ENCODE measurements around the gene EXO1.

Gene EXO1

GRCh38 chr1:241870336-241870735 is 22.3 kb downstream of the EXO1 start:
- no peak overlapping the region for H3K4me3 ChIP-seq (ENCODE audit: low read length)
- DNase-seq (ENCODE audit: low read depth, low spot score): no peak

DNA sequence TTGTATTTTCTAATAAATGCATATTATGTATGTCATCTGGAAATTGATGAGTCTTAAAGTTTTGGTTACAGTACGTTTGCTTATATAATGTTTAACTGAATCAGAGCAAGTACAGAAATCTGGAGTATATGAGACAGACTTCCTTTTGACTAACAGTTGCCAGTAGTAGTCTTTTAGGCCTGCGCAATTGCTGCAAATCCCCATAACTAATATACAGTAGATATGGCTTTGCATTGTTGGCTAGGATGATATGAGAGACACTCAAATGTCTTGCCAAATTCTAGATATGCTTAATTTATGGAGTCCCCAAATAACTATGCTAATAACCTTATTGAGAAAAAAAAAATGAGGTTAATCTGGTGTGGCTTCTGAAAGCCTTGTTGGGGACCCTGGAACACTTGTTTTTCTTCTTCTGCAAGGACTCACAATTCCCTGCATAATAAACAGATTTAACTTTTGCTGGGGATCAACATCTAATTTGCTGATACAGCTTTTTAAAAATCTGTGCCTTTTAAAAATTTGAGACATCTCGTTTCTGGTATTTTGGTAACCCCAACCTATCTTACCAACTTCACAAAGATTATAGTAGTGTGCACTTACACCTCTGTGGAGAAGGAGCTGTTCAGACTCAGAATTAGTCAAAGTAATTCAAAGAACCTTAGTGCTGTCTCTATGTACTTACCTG is 22.9 kb downstream of the EXO1 start:
- no peak overlapping the region for H3K4me3 ChIP-seq (ENCODE audit: low read length)
- DNase-seq (ENCODE audit: low read depth, low spot score): no peak

GRCh38 chr1:241881440-241881839 is 33.4 kb downstream of the EXO1 start:
- H3K4me3 ChIP-seq (ENCODE audit: low read length): no peak overlapping the region
- DNase-seq (ENCODE audit: low read depth, low spot score): no peak

DNA sequence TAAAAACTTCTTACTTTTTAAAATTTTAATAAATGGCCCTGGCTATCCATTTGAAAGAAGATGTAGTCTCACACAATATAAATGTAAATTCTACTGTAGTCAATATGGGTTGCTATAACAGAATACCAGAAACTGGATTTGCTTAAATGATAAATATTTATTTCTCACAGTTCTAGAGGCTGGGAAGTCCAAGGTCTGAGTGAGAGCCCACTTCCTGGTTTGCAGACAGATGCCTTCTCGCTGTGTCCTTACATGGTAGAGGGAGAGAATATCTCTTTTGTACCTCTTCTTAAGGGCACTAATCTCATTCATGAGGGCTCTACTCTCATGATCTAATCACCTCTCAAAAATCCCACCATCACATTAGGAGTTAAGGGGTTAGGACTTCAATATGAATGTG is 35.2 kb downstream of the EXO1 start:
- H3K4me3 ChIP-seq (ENCODE audit: low read length): no peak overlapping the region

GRCh38 chr1:241888232-241888631 is 40.2 kb downstream of the EXO1 start:
- DNase-seq (ENCODE audit: low read depth, low spot score): no peak
- no peak overlapping the region for H3K4me3 ChIP-seq (ENCODE audit: low read length)

More for the DNA sequence above, 35.2 kb downstream of the EXO1 start:
- no peak for DNase-seq (ENCODE audit: low read depth, low spot score)

- no peak overlapping the region for H3K4me3 ChIP-seq (ENCODE audit: low read length)
- DNase-seq (ENCODE audit: low read depth, low spot score): no peak
Observed at GRCh38 chr1:241891296-241891695, 43.3 kb downstream of the EXO1 start.

DNA sequence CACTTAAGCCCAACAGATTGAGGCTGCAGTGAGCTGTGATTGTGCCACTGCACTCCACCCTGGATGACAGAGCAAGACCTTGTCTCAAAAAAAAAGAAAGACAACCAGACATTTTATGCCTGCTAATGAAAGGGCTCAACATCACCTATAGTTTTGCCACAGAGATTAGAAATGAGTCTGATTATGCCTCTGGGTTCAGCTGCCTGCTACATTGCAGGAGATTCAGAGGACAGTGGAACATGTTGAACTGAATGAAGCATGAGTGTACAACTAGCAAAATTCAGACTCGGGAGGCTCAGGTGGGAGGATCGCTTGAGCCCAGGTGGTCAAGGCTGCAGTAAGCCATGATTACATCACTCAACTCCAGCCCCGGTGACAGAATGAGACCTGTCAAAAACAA is 46.0 kb downstream of the EXO1 start:
- no peak overlapping the region for H3K4me3 ChIP-seq (ENCODE audit: low read length)
- no peak for DNase-seq (ENCODE audit: low read depth, low spot score)

GRCh38 chr1:241895013-241895412 is 47.0 kb downstream of the EXO1 start:
- H3K4me3 ChIP-seq (ENCODE audit: low read length): no peak overlapping the region
- DNase-seq (ENCODE audit: low read depth, low spot score): no peak

DNA sequence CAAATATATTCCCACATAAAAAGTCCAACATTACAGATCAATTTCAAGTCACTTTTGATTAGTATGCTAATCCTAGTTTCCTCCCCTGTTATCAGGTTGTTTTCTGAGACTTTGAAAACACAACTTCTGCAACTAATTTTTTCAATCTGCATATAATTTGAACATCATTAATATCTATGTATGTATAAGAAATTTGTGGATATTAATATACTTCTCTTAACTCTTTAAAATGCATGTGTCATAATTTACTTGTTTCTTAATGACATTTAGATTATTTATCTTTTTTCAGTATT is 48.6 kb downstream of the EXO1 start:
- no peak overlapping the region for H3K4me3 ChIP-seq (ENCODE audit: low read length)

DNA sequence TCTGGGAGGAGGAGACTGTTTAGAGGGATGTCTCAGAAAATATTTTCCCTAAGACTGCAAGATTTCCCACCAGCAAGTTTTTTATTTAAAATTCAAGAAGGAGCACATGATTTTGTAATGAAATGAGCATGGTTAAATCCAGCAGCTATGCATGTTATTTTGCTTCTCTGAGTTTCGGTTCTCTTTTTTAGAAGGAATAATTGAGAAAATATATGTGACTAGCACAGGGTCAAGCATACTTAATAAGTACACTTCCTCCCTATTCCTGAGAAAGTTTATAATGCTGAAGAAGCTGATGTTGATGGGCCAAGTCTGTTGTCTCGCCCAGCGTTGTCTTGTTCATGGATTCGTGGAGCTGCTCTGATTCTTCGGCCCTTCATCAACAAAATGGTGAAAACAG is 51.2 kb downstream of the EXO1 start:
- no peak for DNase-seq (ENCODE audit: low read depth, low spot score)
- H3K4me3 ChIP-seq (ENCODE audit: low read length): no peak overlapping the region

More for the DNA sequence above, 48.6 kb downstream of the EXO1 start:
- no peak for DNase-seq (ENCODE audit: low read depth, low spot score)

GRCh38 chr1:241900381-241900780 is 52.4 kb downstream of the EXO1 start:
- DNase-seq (ENCODE audit: low read depth, low spot score): no peak
- H3K4me3 ChIP-seq (ENCODE audit: low read length): no peak overlapping the region

DNA sequence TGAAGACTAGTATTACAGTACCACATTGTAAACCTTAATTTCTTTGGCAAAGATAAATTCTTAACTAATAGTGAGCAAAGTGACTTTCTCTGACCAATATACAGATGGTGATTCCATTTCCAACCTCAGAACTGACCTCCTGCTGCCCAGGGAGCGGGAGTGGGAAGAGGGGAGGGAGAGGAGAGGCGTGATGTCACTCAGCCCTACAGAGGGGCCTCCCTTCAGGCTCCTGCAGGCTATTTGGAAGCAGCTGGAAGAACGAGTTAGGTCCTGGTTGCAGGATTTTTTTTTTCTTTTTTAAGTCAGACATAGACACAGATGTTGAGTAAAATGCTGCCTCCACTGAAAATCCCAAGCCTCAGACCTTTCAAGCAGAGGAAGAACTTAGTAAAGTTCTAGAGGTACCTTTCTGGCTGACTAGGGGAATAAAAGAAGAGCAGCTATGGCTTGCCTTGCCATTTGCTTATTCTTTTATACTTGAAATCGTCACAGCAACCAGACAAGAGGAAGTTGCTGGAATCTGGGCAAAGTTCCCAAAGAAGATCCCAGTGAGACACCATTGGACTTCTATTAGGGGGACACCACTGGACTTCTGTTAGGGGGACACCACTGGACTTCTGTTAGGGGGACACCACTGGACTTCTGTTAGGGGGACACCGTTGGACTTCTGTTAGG is 54.5 kb downstream of the EXO1 start:
- no peak for DNase-seq (ENCODE audit: low read depth, low spot score)
- H3K4me3 ChIP-seq (ENCODE audit: low read length): no peak overlapping the region

DNA sequence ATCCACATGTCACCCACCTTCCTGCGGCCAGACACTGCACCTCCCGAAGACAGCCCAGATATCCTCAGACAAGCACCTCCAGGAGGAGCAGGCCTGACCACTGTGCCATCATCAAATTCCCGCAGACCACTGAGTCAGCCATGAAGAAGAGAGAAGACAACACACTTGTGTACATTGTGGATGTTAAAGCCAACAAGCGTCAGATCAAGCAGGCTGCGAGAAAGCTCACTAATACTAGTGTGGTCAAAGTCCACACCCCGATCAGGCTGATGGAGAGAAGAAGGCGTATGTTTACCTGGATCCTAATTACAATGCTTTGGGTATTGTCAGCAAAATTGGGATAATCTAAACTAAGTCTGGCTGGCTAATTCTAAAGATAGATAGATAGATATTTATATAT is 68.2 kb downstream of the EXO1 start:
- no peak overlapping the region for H3K4me3 ChIP-seq (ENCODE audit: low read length)
- no peak for DNase-seq (ENCODE audit: low read depth, low spot score)

- no peak for DNase-seq (ENCODE audit: low read depth, low spot score)
- H3K4me3 ChIP-seq (ENCODE audit: low read length): no peak overlapping the region
Observed at GRCh38 chr1:241917487-241917886, 69.5 kb downstream of the EXO1 start.

- DNase-seq (ENCODE audit: low read depth, low spot score): no peak
- H3K4me3 ChIP-seq (ENCODE audit: low read length): no peak overlapping the region
Observed at GRCh38 chr1:241918879-241919278, 70.9 kb downstream of the EXO1 start.

DNA sequence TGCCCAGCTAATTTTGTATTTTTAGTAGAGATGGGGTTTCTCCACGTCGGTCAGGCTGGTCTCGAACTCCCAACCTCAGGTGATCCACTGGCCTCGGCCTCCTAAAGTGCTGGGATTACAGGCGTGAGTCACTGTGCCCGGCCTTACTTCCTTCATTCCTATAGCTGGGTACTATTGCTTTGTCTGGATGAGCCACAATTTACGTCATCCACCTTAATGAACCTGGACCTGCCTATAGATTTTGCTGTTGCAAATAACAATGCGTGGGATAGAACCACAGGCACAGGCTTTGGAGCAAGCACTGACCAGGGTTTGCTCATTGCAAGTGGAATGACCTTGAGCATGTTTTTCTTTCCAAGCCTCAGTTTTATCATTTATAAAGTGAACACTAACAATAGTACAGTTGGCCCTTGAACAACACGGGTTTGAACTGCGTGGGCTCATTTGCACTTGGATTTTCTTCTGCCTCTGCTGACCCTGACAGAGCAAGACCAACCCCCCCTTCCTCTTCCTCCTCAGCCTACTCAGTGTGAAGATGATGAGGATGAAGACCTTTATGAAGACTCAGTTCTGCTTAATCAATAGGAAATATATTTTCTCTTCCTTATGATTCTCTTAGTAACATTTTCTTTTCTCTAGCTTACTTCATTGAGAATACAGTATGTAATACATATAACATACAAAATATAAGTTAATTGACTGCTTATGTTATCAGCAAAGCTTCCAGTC is 76.2 kb downstream of the EXO1 start:
- no peak for DNase-seq (ENCODE audit: low read depth, low spot score)

DNA sequence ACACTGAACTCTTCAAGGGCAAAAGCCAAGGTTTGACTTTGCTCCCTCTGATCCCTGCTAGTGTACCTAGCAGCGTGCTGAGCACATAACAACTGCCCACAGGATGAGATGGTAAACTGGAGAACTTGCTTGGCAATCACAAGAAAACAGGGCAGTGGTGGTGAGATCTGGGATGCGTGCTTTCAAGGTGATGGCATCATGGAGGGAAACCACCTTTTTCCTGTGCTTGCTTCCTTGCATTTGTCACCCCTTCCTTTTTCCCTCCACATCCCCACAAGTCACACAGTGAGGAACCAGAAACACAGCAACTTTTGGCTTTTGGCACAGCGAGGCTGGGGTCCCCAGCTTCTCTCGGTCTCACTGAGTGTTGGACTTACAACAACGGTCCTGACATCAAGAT is 78.1 kb downstream of the EXO1 start:
- no peak for DNase-seq (ENCODE audit: low read depth, low spot score)
- H3K4me3 ChIP-seq (ENCODE audit: low read length): no peak overlapping the region

More for the DNA sequence above, 76.2 kb downstream of the EXO1 start:
- H3K4me3 ChIP-seq (ENCODE audit: low read length): no peak overlapping the region

- no peak for DNase-seq (ENCODE audit: low read depth, low spot score)
- no peak overlapping the region for H3K4me3 ChIP-seq (ENCODE audit: low read length)
Observed at GRCh38 chr1:241927321-241927720, 79.3 kb downstream of the EXO1 start.

DNA sequence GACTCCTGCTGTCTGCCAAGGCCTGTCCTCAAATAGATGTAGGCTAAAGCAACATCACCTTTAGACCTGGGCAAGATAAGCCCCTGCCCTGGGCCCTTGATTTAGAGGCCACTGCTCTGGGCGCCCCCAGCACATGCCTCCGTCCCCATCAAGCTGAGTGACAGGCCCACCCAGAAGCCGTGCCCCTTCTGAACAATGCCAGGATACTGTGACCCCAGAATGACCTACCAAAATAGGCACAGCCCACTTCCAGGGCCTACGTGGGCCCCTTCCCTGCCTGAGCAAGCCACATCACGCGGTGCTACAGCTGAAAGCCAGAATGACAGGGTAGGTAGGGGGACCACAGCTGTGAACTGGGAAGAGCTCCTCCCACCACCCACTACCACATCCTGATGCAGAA is 84.8 kb downstream of the EXO1 start:
- no peak for DNase-seq (ENCODE audit: low read depth, low spot score)
- no peak overlapping the region for H3K4me3 ChIP-seq (ENCODE audit: low read length)

DNA sequence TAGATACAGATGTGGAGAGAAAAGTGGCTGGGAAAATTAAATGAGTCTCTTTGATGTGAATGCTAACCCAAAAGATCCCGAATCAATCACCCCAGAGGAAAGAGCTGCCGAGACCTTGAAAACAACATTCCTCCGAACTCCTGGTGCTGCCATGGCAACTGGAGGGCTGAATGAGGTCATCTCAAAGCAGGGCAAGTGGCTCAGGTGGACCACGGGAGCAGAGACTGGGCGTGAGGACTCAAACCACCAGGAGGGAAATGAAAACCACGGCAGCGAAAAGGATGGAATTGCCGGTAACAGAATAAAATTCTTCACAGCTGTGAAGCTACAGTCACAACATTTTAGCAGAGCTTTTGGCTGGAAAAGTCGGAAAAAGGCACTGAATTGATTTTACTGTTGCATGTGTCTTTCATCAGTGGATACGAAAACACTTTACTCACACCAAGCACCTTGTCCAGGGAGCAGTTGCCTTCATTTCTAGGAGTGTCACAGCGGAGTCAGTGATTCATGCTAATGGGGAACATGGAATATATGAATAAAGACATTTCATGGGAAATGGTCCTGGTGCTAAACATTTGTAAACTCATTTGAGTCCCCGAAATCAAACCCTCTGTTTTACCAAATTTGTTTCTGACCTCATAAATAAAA is 86.3 kb downstream of the EXO1 start:
- no peak overlapping the region for H3K4me3 ChIP-seq (ENCODE audit: low read length)
- DNase-seq (ENCODE audit: low read depth, low spot score): no peak

Data from Jurkat, Clone E6-1 (cell line).